Trophoblast cell (in vitro differentiated cells and primary cell): ENCODE data around the gene GALT.

Experiments
- DNase-seq, 2 donors: peaks; one replicate each; pipeline ENCODE4 v3.0.0-alpha.2; 2016
- H2AFZ ChIP-seq: 2 replicates; pipeline ENCODE4 v1.6.1; 2013; ENCODE audit warnings: low read length, moderate library complexity, mild to moderate bottlenecking; ENCODE audit not compliant: insufficient read depth, poor library complexity
- H2AK5ac ChIP-seq: 2 replicates; pipeline ENCODE4 v1.6.1; 2013; ENCODE audit warnings: mild to moderate bottlenecking, low read length
- H2BK120ac ChIP-seq: 2 replicates; pipeline ENCODE4 v1.6.1; 2013; ENCODE audit warnings: low read length, mild to moderate bottlenecking, moderate library complexity; ENCODE audit not compliant: insufficient read depth, poor library complexity
- H2BK12ac ChIP-seq: 2 replicates; pipeline ENCODE4 v1.6.1; 2013; ENCODE audit warnings: mild to moderate bottlenecking, low read length, moderate library complexity
- H2BK5ac ChIP-seq: 2 replicates; pipeline ENCODE4 v1.6.1; 2013; ENCODE audit warnings: low read length, low read depth, moderate library complexity, mild to moderate bottlenecking; ENCODE audit not compliant: poor library complexity
- H3K14ac ChIP-seq: 2 replicates; pipeline ENCODE4 v1.6.1; 2013; ENCODE audit warnings: mild to moderate bottlenecking, low read length
- H3K18ac ChIP-seq: 2 replicates; pipeline ENCODE4 v1.6.1; 2013; ENCODE audit warnings: mild to moderate bottlenecking, low read length
- H3K23ac ChIP-seq: 2 replicates; pipeline ENCODE4 v1.6.1; 2013; ENCODE audit warnings: low read length
- H3K27ac ChIP-seq: 2 replicates; pipeline ENCODE4 v1.5.1; 2013; ENCODE audit warnings: low read depth, mild to moderate bottlenecking, inconsistent platforms, low read length, moderate library complexity
- H3K27me3 ChIP-seq: 2 replicates; pipeline ENCODE4 v1.6.1; 2013; ENCODE audit warnings: inconsistent platforms, mild to moderate bottlenecking, low read length, moderate library complexity; ENCODE audit not compliant: insufficient read depth
- H3K36me3 ChIP-seq, 2 experiments: 1 replicate in 1 of 2; 2 replicates in 1 of 2; pipeline ENCODE4 v1.6.1; 2013; ENCODE audit warnings: low read length in 2 of 2, mild to moderate bottlenecking in 2 of 2, moderate library complexity in 1 of 2; ENCODE audit not compliant: insufficient read depth in 2 of 2, control insufficient read depth in 1 of 2
- H3K4ac ChIP-seq: 2 replicates; pipeline ENCODE4 v1.6.1; 2013; ENCODE audit warnings: low read depth, mild to moderate bottlenecking, low read length, moderate library complexity
- H3K4me1 ChIP-seq, 2 experiments: 1 replicate in 1 of 2; 2 replicates in 1 of 2; pipeline ENCODE4 v1.6.1; 2013; ENCODE audit warnings: low read length in 2 of 2, mild to moderate bottlenecking in 2 of 2, moderate library complexity in 1 of 2; ENCODE audit not compliant: insufficient read depth in 2 of 2, control insufficient read depth in 1 of 2
- H3K4me2 ChIP-seq: 2 replicates; pipeline ENCODE4 v1.6.1; 2013; ENCODE audit warnings: inconsistent platforms, mild to moderate bottlenecking, low read length, moderate library complexity
- H3K4me3 ChIP-seq: 2 replicates; pipeline ENCODE4 v1.5.1; 2013; ENCODE audit warnings: mild to moderate bottlenecking, low read depth, low read length, inconsistent platforms
- H3K79me1 ChIP-seq: one replicate; pipeline ENCODE4 v1.6.1; 2013; ENCODE audit warnings: low read length
- H3K79me2 ChIP-seq: 2 replicates; pipeline ENCODE4 v1.6.1; 2013; ENCODE audit warnings: low read length, mild to moderate bottlenecking; ENCODE audit not compliant: control insufficient read depth, insufficient read depth, poor library complexity
- H3K9ac ChIP-seq: 2 replicates; pipeline ENCODE4 v1.6.1; 2013; ENCODE audit warnings: mild to moderate bottlenecking, low read length
- H3K9me3 ChIP-seq: 2 replicates; pipeline ENCODE4 v1.6.1; 2013; ENCODE audit warnings: low read depth, mild to moderate bottlenecking, control low read depth, inconsistent platforms, low read length; ENCODE audit not compliant: insufficient read depth
- H4K12ac ChIP-seq: 2 replicates; pipeline ENCODE4 v1.6.1; 2013; ENCODE audit warnings: low read depth, mild to moderate bottlenecking, low read length, moderate library complexity
- H4K8ac ChIP-seq: 2 replicates; pipeline ENCODE4 v1.6.1; 2013; ENCODE audit warnings: low read depth, mild to moderate bottlenecking, low read length, moderate library complexity
- H4K91ac ChIP-seq: one replicate; pipeline ENCODE4 v1.6.1; 2013; ENCODE audit warnings: low read depth, mild to moderate bottlenecking, low read length, moderate library complexity
- WGBS: extraction: QIAGEN DNeasy Blood & Tissue Kit; methylation state at CpG from one replicate; pipeline ENCODE4 v1.1.7; 2013; ENCODE audit warnings: missing lambda C conversion rate; ENCODE audit not compliant: insufficient read length, insufficient coverage; ENCODE audit errors: extremely low coverage; 5-methylcytosine and 5-hydroxymethylcytosine counted together

Gene GALT

GRCh38 chr9:34662526-34663302 is 16.2 kb downstream of the GALT start, which contains the start of gene CCL27:
Gene CCL27 (minus strand): TSS chr9:34662657. CDS start chr9:34662633, 24 bp downstream.
- Histone ChIP-seq H3K27ac (no peak within 1 kb of the TSS), H3K9me3 (no peaks in the 10 kb centered on the region), H4K12ac (no peak within 1 kb of the TSS), H2AFZ (no peak within 1 kb of the TSS), H3K14ac (no peak within 1 kb of the TSS), H3K4me1 (peaks cover 5 to 8% of the 10 kb centered on the region in 2 experiments), H3K4me3 (no peak within 1 kb of the TSS), H3K4ac (no peak within 1 kb of the TSS), H2AK5ac (no peak within 1 kb of the TSS), H3K36me3 (peaks cover 0 to 3% of the 10 kb centered on the region in 2 experiments), H4K91ac (no peak within 1 kb of the TSS), H3K27me3 (no peaks in the 10 kb centered on the region), H3K9ac (no peak within 1 kb of the TSS), H2BK12ac (no peak within 1 kb of the TSS), H3K18ac (no peak within 1 kb of the TSS), H3K79me1 (peaks cover 8% of the 10 kb centered on the region), H2BK120ac (no peak within 1 kb of the TSS), H2BK5ac (no peak within 1 kb of the TSS), H4K8ac (no peak within 1 kb of the TSS), H3K23ac (no peak within 1 kb of the TSS), H3K79me2 (peaks cover 5% of the 10 kb centered on the region), H3K4me2 (no peak within 1 kb of the TSS)
- DNase-seq: no peak
- no CpG with 5 or more reads among the region's 4 CpGs for WGBS

- no peak overlapping the region for H3K27ac ChIP-seq
- no peak overlapping the region for H4K91ac ChIP-seq
- no peak overlapping the region for H3K4me2 ChIP-seq
- H3K14ac ChIP-seq: no peak overlapping the region
- H3K79me2 ChIP-seq: peaks cover 5% of the 10 kb centered on the region
- DNase-seq: peak in 1 of 2 donors; percentile 38
- peaks cover 0 to 6% of the 10 kb centered on the region in 2 experiments for H3K36me3 ChIP-seq
- H3K9ac ChIP-seq: no peak overlapping the region
- no peak overlapping the region for H2AK5ac ChIP-seq
- peaks cover 1% of the 10 kb centered on the region for H3K9me3 ChIP-seq
- no peak overlapping the region for H2BK12ac ChIP-seq
- H3K4me1 ChIP-seq: peaks cover 5 to 10% of the 10 kb centered on the region in 2 experiments
- H3K4me3 ChIP-seq: no peak overlapping the region
- no peak overlapping the region for H4K12ac ChIP-seq
- no peak overlapping the region for H4K8ac ChIP-seq
- H3K18ac ChIP-seq: no peak overlapping the region
- H3K27me3 ChIP-seq: no peaks in the 10 kb centered on the region
- H2BK120ac ChIP-seq: no peak overlapping the region
- peaks cover 8% of the 10 kb centered on the region for H3K79me1 ChIP-seq
- H3K23ac ChIP-seq: no peak overlapping the region
- no peak overlapping the region for H3K4ac ChIP-seq
- no peak overlapping the region for H2AFZ ChIP-seq
- H2BK5ac ChIP-seq: no peak overlapping the region
Measured at GRCh38 chr9:34663303-34663605, 16.8 kb downstream of the GALT start.

GRCh38 chr9:34664281-34665066 is 18.0 kb downstream of the GALT start:
- H4K12ac ChIP-seq: peak overlapping the region; percentile 32
- no CpG with 5 or more reads among the region's 18 CpGs for WGBS
- peak overlapping the region; percentile 30 for H4K91ac ChIP-seq
- peak overlapping the region; percentile 49 for H3K9ac ChIP-seq
- peak overlapping the region; percentile 71 for H3K14ac ChIP-seq
- peak; percentile 79 to 91 for DNase-seq
- H3K36me3 ChIP-seq: peaks cover 3 to 10% of the 10 kb centered on the region in 2 experiments
- H3K4me2 ChIP-seq: peak overlapping the region; percentile 94
- peaks cover 8% of the 10 kb centered on the region for H3K79me1 ChIP-seq
- H2AK5ac ChIP-seq: peak overlapping the region; percentile 67
- peaks cover 5% of the 10 kb centered on the region for H3K79me2 ChIP-seq
- peaks cover 5 to 10% of the 10 kb centered on the region in 2 experiments for H3K4me1 ChIP-seq
- no peak overlapping the region for H2BK120ac ChIP-seq
- peak overlapping the region; percentile 38 for H2AFZ ChIP-seq
- no peak overlapping the region for H2BK12ac ChIP-seq
- H3K18ac ChIP-seq: no peak overlapping the region
- H4K8ac ChIP-seq: peak overlapping the region; percentile 18
- H3K27me3 ChIP-seq: no peaks in the 10 kb centered on the region
- H3K9me3 ChIP-seq: peaks cover 4% of the 10 kb centered on the region
- H3K4ac ChIP-seq: no peak overlapping the region
- no peak overlapping the region for H3K27ac ChIP-seq
- H3K4me3 ChIP-seq: peak overlapping the region; percentile 56
- no peak overlapping the region for H2BK5ac ChIP-seq
- H3K23ac ChIP-seq: no peak overlapping the region

GRCh38 chr9:34665067-34665380 is 18.5 kb downstream of the GALT start:
- no CpG with 5 or more reads among the region's 26 CpGs for WGBS
- no peak overlapping the region for H3K23ac ChIP-seq
- no peak overlapping the region for H2BK12ac ChIP-seq

More at GRCh38 chr9:34665067-34665380, 18.5 kb downstream of the GALT start:
- no peak for DNase-seq
- Histone ChIP-seq H4K91ac (peak overlapping the region; percentile 30), H2AK5ac (peak overlapping the region; percentile 67), H3K79me1 (peaks cover 8% of the 10 kb centered on the region), H3K27ac (no peak overlapping the region), H3K4me1 (peaks cover 5 to 10% of the 10 kb centered on the region in 2 experiments), H3K4me3 (peak overlapping the region; percentile 56), H3K36me3 (peaks cover 3 to 10% of the 10 kb centered on the region in 2 experiments), H3K4me2 (peak overlapping the region; percentile 94), H2BK5ac (no peak overlapping the region), H2AFZ (peak overlapping the region; percentile 38), H3K14ac (peak overlapping the region; percentile 71), H3K27me3 (no peaks in the 10 kb centered on the region), H4K8ac (peak overlapping the region; percentile 18), H4K12ac (peak overlapping the region; percentile 32), H3K9me3 (peaks cover 4% of the 10 kb centered on the region), H3K9ac (no peak overlapping the region), H3K79me2 (peaks cover 5% of the 10 kb centered on the region), H3K18ac (no peak overlapping the region), H3K4ac (no peak overlapping the region), H2BK120ac (no peak overlapping the region)
